Stimulated activated CD8-positive, alpha-beta memory T cell treated with anti-CD3 and anti-CD28 coated beads, Interleukin-4, amount 100 ng/mL, for 4 hours (primary cell): Measurements from ENCODE around the gene UQCRQ.

Experiments
- DNase-seq, 2 donors: peaks; one replicate each; pipeline ENCODE4 v3.0.0-alpha.2; 2020; ENCODE audit warnings: low read depth in 2 of 2, low spot score in 1 of 2

UQCRQ gene

DNA sequence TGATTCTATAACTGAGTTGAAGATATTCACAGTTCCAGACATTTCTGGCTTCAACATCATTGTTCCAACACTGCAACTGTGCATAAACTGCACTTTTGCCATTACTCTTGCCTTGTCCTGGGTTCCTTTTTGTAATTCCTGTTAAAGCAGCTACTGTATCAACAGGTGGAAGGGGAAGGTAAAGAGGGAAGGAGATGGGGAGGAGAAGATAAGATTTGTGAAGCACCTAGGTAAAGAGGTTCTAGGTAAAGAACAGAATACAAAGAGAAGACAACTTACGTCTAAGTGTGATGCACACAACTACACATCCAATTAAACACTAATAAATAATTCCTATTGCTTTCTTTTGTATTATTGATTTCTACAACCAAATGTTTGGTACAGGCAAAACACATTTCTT lies 43.3 kb downstream of the UQCRQ start:
- no peak for DNase-seq

DNA sequence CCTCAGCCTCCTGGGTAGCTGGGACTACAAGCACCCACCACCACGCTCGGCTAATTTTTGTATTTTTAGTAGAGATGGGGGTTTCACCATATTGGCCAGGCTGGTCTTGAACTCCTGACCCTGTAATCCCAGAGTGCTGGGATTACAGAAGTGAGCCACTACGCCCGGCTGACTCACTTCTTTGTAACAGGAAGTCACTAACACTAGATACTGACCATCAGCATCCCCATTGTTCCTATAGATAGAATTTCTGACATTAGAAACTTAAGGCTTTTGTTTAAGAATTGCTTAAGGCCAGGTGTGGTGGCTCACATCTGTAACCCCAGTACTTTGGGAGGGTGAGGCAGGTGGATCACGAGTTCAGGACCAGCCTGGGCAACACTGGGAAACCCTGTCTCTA lies 49.2 kb downstream of the UQCRQ start:
- DNase-seq = no peak

DNA sequence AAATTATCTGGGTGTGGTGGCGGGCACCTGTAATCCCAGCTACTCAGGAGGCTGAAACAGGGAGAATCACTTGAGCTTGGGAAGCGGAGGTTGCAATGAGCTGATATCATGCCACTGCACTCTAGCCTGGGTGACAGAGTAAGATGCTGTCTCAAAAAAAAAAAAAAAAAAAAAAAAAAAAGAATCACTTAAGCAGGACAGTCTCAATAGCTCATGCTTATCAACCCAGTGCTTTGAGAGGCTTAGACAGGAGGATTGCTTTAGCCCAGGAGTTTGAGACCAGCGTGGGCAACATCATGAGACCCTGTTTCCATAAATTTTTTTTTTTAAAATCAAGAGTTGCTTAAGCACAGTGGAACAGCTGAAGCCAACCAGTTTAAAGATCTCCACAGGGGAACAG lies 49.6 kb downstream of the UQCRQ start:
- DNase-seq = no peak
